KG1 (cell line): ENCODE measurements around the gene CAMSAP1.
"Not testable (repeated sequence)": the region's sequence is repeated elsewhere in the genome, so short reads cannot be mapped to it uniquely, and the experiment has no call there.

ENCODE experiments used
- DNase-seq: peaks from one replicate; lab custom pipeline; 2025; lab: John Stamatoyannopoulos, UW

CAMSAP1 gene

GRCh38 chr9:135907431-135908092 lies at the start of gene CAMSAP1:
CAMSAP1 (minus strand) TSS chr9:135907546; CDS start chr9:135907159, 387 bp downstream.
- DNase-seq, result peak; percentile 70

GRCh38 chr9:135956802-135957174 lies 49.4 kb upstream of the CAMSAP1 start:
- DNase-seq, result no peak

GRCh38 chr9:135955934-135956801 lies 48.8 kb upstream of the CAMSAP1 start:
- DNase-seq, result no peak

GRCh38 chr9:135952664-135953206 lies 45.4 kb upstream of the CAMSAP1 start:
- no peak for DNase-seq

GRCh38 chr9:135951889-135952663 lies 44.7 kb upstream of the CAMSAP1 start:
- no peak for DNase-seq

- not testable (repeated sequence) for DNase-seq
Observed at GRCh38 chr9:135951310-135951709, 44.0 kb upstream of the CAMSAP1 start.

GRCh38 chr9:135950841-135951240 lies 43.5 kb upstream of the CAMSAP1 start:
- not testable (repeated sequence) for DNase-seq

- DNase-seq, result no peak
Observed at GRCh38 chr9:135950135-135950682, 42.9 kb upstream of the CAMSAP1 start.

- no peak for DNase-seq
Observed at GRCh38 chr9:135949501-135950134, 42.3 kb upstream of the CAMSAP1 start.

- no peak for DNase-seq
Observed at GRCh38 chr9:135948968-135949367, 41.6 kb upstream of the CAMSAP1 start.

GRCh38 chr9:135948446-135948845 lies 41.1 kb upstream of the CAMSAP1 start:
- no peak for DNase-seq

- DNase-seq, result no peak
Observed at GRCh38 chr9:135947582-135947981, 40.2 kb upstream of the CAMSAP1 start.

GRCh38 chr9:135947105-135947504 lies 39.8 kb upstream of the CAMSAP1 start:
- DNase-seq, result not testable (repeated sequence)

GRCh38 chr9:135946392-135946994 lies 39.1 kb upstream of the CAMSAP1 start:
- no peak for DNase-seq

- no peak for DNase-seq
Observed at GRCh38 chr9:135945969-135946368, 38.6 kb upstream of the CAMSAP1 start.

- no peak for DNase-seq
Observed at GRCh38 chr9:135944444-135945252, 37.3 kb upstream of the CAMSAP1 start.

- DNase-seq, result not testable (repeated sequence)
Observed at GRCh38 chr9:135943604-135944003, 36.3 kb upstream of the CAMSAP1 start.

- no peak for DNase-seq
Observed at GRCh38 chr9:135941288-135941995, 34.1 kb upstream of the CAMSAP1 start.
